Measurements from ENCODE around the gene UCK2. TPM values are rescaled to one million over a fixed set of nuclear protein-coding genes. Genes with fewer than 3 reads are reported as not detected.

The UCK2 gene
- total and polyA plus RNA-seq, 2 of the 8 experiments (the other 6 are each of a cell fraction or from before 2014, with no cell fraction given), result 103 to 109 TPM

- TF ChIP-seq YY1 (IDR thresholded peaks at IDR 0.05; ENCODE audit: low read depth, low read length) (no peak), RFX5 (IDR thresholded peaks at IDR 0.05; ENCODE audit: borderline replicate concordance, low read depth, low read length) (no peak), KDM1A (IDR thresholded peaks at IDR 0.05; ENCODE audit: borderline replicate concordance, low read length) (no peak), SRF (IDR thresholded peaks at IDR 0.05; ENCODE audit: low read depth, low read length) (no peak), SUZ12 (IDR thresholded peaks at IDR 0.05; ENCODE audit: low read length) (no peak), GABPA (IDR thresholded peaks at IDR 0.05; ENCODE audit: borderline replicate concordance, insufficient read depth, low read length) (no peak)
Observed at GRCh38 chr1:165829888-165830287, 2.5 kb downstream of the UCK2 start (continued).

Measured in H1 (cell line).